Cardiac septum (tissue), 1 donor: Measurements from ENCODE around the gene PLS1. TPM values are rescaled to one million over a fixed set of nuclear protein-coding genes. Genes with fewer than 3 reads are reported as not detected.

Source experiments
- DNase-seq: peaks from one replicate; pipeline ENCODE4 v3.0.0-alpha.2; 2020; ENCODE audit warnings: low spot score
- intact Hi-C: fragments of 100-400 bp; cut with DNase I; formaldehyde crosslinking; loops from one replicate; pipeline ENCODE4 v1.14.0; 2022
- total RNA-seq: library from RNA; stranded (reverse); fragmentation: NEBNext Ultra II Directional; extraction: Animal tissue kit (Norgen Biotek cat#: 25700); gene quantifications from one replicate; pipeline ENCODE4 v1.2.1, GENCODE V29; 2021
- donor health status: DM: no; HTN: no; CAD: no.

The PLS1 gene
- total RNA-seq, 1 donor from 2014 or later = 0.81 TPM

DNA sequence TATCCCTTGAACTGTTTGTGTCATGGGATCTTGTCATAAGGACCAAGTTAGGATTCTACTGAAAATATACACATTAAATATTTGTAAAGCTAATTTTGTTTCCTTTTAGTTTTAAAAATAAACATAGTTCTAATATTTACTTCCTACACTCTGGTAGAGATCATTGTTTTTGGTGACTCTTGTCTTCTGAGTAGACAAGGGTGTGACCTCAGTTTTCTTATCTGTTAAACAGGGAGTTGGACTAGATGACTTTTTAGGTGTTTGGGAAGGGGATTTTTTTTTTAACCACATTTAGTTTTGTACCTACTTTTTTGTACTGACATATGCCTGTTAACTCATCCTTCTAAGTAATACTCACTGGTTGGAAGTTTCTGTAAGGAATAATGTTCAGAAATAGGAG lies 30.8 kb downstream of the PLS1 start:
- no peak for DNase-seq
- intact Hi-C loops = no loop called here

DNA sequence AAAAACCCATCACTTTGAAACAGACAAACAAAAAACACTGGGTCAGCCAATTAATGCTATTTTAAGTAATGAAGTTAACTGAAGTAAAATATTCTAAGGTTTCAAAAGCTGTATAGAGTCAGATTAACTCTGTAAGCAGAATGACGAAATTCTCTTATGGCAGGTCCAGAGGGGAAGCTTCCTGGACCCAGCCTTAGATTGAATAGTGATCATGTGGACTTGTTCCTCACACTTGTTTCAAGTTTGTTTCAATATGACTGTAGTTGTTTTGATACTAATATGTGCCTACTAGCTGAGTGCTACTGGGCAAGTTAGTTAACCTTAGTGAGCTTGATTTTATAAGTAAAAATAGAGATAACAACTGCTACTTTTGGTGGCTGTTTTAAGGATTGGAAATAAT lies 32.6 kb downstream of the PLS1 start:
- intact Hi-C loops = no loop called here
- DNase-seq = no peak

DNA sequence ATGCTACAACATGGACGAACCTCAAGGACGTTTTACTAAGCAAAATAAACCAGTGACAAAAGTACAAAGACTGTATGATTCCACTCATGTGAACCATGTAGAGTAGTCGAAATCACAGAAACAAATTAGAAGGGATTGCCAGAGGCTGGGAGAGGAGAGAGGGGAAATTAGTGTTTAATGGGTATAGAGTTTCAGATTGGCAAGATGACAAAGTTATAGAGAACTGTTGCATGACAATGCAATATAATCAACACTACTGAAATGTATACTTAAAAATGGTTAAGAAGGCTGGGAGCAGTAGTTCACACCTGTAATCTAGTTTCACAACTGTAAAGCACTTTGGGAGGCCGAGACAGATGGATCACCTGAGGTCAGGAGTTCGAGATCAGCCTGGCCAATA lies 36.9 kb downstream of the PLS1 start:
- no peak for DNase-seq
- intact Hi-C loops = no loop called here

DNA sequence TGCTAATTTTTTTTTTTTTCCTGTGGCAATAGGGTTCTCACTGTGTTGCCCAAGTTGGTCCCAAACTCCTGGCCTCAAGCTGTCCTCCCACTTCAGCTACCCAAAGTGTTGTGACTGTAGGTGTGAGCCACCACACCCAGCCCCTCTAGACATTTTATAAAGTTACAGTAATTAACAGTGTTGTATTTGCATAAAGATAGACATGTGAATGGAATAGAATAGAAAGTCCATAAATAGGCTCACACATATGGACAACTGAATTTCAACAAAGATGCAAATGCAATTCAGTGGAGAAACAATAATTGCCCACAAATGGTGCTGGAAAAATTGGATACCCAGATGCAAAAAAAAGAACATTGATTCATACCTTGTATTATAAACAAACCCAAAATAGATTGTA lies 39.9 kb downstream of the PLS1 start:
- no peak for DNase-seq
- intact Hi-C loops = no loop called here

DNA sequence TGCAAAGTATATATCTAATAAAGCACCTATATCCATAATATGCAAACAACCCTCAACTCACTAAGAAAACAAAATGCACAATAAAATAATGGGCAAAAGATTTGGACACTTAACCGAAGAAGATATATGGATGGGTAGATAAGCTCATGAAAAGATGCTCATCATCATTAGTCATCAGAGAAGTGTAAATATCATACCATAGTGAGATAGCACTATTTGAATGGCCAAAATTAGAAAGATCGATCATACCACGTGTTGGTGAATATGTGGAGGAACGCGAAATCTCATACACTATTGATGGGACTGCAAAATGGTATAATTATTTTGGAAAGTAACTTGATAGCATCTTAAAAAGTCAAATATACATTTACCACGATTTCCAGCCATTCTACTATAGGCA lies 40.5 kb downstream of the PLS1 start:
- no peak for DNase-seq
- intact Hi-C loops = no loop called here

DNA sequence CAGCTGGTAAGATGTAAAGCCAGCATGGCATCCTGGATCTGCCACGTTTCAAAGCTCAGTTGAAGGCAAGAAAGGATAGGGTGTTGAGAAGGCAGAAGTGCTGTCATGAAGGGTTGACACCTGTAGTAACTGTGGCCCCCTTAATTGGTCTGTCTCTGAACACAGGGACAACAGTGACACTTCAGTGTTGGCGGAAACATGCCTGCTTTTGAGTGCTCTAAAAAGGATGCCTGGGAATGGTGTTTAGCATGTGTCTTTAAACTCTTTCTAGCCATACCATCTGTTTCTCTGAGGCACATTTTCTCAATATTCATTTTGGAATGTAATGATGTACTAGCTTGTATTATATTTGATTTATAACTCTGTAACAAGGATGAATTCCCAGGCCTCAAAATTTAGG lies 42.1 kb downstream of the PLS1 start:
- intact Hi-C loops = no loop called here
- DNase-seq = no peak

DNA sequence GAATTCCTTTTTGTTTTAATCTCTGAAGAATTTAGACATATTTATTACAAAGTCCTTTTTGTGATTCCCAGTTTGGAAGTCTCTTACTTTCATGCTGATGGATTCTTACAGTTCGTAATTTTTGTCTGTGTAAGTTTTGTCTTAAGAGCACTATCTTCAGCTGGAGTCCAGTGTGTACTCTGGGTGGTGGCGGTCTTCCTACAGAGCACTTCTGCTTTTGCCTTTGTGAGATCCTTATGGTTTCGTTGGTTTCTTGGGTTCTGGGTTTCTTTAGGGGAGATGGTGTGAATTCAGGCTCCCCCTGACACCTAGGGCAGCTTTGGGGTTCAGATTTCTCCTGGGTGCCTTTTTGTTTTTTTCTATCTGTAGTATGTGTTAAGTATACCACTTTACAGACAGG lies 45.3 kb downstream of the PLS1 start:
- no peak for DNase-seq
- intact Hi-C loops = no loop called here

DNA sequence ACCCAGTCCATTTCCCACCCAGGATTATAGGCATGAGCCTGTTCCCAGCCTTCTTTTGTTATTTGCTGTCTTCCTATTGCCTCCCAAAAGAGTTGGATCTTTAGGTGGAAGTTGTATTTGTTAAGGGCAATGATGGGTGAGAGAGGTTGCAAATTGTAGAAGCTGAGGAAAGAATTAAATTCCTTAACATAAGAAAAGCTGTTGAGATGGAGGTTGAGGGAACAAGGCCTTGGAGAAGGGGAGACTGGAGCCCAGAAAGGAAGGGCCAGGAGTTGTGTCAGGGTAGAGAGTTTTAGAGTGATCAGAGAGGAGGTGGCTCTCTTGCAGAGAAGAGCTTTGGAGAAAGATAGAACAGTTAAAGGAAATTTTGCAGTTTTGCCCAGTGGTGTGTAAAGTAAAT lies 46.8 kb downstream of the PLS1 start:
- intact Hi-C loops = no loop called here
- no peak for DNase-seq

DNA sequence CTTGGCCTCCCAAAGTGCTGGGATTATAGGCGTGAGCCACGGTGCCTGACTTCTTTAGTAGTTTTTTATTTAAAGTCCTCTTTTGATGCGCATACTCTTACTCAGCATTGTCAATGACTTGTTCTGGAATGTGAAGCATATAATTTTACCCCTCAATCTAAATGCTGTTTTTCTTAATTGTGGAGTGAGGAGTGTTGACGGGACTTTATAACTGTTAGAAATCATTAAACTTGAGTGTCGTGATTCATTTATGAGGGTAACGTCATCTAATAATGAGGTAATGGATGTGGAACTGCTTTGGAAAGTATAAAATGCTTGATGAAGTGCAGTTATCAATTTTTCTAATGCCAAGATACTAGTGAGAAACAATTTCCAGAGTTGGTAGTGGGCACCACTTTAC lies 48.3 kb downstream of the PLS1 start:
- intact Hi-C loops = no loop called here

DNA sequence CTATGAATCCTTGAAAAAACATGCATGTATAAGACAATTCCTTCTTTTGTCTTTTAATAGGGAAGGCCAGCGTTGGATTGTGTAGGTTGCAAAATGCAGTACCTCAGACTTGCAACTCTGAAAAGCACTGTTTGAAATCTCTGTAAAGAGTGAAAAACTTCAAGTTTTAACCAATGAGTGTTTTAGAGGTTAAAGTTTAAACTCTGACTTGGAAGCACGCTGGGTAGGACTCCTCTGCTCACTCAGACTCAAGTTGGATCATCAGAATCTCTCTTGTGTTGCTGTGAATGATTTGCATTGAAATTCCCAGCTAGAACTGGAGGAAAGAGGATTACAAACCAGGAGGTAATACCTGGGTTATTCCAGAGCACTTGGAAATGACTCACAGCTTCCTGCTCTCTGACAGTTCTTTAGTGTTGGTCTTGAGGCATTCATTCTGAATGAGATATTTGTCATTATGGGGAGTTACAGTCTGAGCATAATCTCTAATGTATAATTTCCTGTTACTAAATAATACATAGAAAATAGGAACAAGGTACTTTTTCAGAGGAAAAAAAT lies 49.1 kb downstream of the PLS1 start:
- intact Hi-C loops = no loop called here
- no peak for DNase-seq

More for the DNA sequence above, 48.3 kb downstream of the PLS1 start:
- no peak for DNase-seq

DNA sequence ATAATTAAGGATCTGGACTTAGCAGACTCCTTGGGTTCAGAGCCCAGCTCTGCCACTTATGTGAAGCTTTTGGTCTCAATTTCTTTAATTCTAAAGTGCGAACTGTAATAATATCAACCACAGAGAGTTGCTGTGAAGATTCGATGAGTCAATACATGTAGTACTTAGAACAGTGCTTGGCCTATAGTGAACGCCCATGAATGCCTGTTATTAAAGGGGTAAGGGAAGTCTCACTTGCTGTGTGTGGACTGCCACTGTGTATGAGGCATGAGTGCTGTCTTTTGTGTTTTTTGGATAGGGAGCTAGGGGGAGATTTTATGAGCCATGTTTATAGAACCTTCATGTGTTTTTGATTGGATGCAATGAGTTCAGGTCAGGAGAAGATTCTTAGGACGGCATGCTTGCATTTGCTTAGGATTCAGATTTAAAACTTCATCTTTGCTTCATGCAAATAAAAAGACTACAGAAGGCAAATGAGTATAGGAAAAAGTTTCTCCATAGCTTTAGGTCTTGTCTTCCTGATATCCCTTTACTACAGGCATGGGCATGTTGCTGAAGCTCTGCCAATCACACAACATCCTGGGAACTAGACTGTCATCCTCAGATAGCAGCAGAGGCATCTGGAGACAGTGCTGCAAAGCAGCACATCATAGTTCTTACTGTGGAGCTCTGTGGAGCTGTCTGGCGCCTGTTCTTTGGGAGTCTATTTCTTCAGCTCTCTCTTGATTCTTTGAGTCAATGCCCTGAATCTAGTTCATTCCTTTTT lies 50.0 kb downstream of the PLS1 start:
- no peak for DNase-seq
- intact Hi-C loops = no loop called here

DNA sequence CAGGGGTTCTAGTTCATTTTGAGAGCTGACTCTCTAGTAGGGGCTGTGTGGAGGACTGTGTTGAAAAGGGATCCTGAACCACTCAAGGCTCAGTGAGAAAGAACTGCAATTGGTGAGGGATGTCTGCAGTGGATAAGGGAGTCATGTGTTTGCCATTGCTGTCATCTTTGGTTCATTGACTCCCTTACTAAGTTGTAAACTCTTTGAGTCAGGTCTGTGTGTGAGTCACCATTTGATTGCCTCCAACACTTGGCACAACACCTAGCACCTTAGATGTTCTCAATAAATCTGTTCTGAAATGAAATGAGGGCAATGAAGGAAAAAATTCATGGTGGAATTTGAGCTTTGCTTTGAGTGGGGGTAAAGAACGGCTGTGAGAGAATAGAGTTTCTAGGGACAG lies 51.7 kb downstream of the PLS1 start:
- DNase-seq = no peak
- intact Hi-C loops = no loop called here

DNA sequence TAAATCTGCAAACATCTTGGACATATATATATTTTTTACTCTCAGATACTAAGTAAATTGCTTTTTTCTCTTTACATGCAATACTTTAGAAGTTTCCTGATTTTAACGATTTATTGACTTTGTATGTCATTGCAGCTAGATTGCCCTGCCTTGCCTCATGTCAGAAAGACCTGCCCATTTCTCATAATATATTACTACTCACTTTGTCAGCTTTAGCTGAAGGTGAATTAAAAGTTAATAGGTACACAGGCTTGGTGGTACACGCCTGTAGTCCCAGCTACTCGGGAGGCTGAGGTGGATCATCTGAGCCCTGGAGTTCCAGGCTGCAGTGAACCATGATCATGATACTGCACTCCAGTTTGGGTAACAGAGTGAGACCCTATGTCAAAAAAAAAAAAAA lies 52.8 kb downstream of the PLS1 start:
- DNase-seq = no peak

DNA sequence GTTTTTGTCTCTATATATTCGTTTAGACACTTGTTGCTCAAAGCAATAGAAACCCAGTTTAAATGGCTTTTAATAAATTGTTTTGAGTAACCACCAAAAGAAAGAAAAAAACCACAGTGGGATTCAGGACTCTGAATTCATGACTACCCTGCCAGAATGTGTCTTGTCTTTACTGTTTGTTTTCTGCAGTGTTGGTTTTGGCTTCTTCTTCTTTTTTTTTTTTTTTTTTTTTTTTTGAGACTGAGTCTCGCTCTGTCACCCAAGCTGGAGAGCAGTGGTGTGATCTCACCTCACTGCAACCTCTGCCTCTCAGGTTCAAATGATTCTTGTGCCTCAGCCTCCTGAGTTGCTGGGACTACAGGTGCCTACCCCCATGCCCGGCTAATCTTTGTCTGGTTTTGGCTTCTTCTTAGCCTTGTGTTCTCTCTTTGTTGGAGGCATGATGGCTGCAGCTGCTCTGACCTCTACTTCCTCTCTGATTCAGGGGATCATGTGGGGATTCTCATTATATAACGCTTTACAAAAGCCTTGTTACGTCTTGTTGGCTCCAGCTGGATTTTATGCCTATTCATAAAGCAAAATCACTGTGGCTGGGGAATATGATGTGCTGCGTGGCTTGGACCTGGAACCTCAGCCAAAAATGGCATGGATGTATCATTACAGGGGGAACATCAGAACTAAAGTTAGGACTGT lies 54.0 kb downstream of the PLS1 start:
- intact Hi-C loops = no loop called here
- DNase-seq = no peak

More for the DNA sequence above, 52.8 kb downstream of the PLS1 start:
- intact Hi-C loops = no loop called here

DNA sequence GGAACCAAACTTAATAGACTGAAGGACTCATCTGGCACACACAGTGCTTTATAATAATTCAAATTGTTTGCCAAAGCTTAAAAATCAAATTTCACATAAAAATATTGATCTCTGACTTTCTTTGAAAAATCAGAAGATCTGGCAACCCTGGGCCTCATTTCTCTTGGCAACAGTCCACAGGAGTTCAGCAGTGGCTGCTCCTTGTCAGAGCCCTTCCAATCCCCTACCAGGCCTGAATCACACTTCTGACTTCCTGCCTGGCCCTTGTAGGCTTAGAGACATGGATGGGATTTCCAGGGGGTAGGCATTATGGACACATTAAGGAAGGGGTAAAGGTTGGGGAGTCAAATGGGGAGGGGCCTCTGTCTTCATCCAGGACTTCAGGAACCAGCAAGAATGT lies 55.5 kb downstream of the PLS1 start:
- no peak for DNase-seq
- intact Hi-C loops = no loop called here

DNA sequence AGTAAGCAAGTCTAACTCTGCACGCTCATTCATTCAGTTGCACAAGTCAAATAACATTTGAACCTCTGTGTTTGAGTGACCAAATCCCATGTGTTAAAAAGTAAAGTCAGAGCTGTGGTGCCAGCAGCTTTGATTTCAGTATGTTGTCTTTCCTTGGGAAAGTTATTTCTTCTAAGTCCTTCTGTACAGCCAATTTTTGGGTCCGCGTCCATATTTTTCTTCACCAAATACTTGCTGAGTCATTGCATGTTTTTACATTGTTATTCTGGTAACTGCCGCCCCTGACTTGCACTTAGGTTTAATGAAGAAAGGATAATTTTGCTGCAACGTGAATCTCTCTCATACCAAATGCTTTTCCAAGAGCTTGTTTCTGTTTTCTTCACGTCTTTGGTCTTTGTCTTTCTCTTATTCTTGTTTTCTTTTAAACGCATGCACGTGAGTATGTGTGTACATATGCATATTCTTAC lies 56.7 kb downstream of the PLS1 start:
- DNase-seq = no peak
- intact Hi-C loops = no loop called here

DNA sequence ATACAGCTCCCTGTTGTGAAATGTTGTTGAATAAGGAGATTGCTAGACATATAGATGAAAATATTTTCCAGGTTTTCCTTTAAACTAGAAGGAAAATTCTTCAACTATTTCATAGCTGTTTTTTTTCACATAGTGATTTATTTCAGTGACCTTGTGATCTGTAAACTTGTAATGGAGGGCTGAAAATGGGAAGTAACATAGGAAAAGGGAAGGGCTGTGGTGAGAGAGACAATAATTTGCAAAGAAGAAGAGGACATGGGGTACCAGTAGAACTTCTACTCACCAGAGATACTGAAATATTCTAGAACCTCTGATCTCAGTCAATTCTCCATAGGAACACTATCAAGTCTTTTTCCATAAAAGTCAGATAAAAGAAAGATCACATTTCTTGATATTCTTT lies 60.4 kb downstream of the PLS1 start:
- intact Hi-C loops = no loop called here
- no peak for DNase-seq

DNA sequence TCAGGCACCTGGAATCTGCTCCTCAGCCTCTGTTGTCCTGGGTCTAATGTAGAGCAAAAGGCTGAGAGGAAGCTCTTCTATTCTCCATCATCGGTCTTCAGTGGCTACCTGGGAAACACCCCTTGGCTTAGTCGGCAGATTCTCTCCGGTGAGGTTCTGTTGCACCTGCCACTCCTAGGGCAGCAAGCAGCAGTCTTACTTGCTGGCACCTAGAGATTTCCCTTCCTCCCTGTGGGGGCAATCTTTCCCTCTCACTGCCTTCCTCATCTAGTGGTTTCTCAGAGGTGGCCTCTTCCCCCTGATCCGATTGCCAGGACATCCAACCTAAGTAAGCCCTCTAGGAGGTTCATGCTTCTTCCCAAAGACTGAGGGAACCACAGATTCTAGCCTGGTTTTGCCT lies 60.8 kb downstream of the PLS1 start:
- intact Hi-C loops = no loop called here
- DNase-seq = no peak

DNA sequence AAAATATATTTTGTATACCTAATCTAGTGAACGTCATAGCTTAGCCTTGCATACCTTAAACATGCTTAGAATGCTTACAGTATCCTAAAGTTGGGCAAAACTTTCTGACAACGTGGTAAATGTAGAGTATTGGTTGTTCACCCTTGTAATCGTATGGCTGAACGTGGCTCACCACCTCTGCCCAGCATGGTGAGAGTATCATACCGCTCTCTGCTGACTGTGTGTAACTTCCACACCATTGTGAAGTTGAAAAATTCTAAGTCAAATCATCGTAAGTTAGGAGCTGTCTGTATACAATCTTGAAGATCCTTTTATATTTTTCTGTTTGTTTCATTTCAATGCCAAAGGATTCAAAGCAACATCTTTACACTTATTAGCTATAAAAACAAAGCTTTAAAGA lies 64.2 kb downstream of the PLS1 start:
- intact Hi-C loops = no loop called here
- no peak for DNase-seq

DNA sequence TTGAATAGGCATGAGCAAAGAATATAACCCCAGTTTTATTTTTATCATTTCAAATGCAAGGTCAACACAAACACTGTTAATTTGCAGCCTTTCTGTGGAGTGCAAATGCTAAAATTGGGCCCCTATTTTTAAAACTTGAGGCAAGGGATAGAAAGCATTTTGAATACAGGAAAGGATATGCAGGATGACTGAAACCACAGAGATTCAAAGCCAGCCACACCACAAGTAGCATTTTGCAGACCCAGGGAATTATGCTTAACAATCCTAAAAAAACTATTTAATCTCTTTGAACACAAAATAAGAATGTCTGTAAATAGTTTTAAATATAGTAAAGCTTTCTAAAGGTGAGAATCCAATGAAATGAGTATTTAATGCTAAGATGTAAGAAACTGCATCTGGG lies 64.7 kb downstream of the PLS1 start:
- no peak for DNase-seq
- intact Hi-C loops = no loop called here

DNA sequence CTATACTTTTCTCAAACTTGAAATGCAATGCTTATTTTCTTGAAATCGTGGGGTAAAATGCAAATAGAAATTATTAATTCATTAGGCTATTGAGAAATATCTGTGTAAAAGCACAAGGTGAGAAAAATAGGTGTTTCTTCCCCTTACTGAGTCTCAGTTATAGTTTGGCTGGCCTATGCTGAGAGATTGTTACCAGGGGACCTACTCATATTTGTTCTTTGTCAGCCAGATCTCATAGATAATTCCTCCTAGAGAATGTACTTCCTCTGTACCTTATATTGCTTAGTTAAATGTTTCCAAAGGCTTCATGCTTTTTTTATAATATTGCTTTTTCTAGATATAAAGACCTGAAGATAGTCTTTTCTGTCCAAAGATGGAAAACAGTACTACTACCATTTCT lies 67.7 kb downstream of the PLS1 start:
- intact Hi-C loops = no loop called here
- DNase-seq = no peak
